NCI-H1417 treated with DMSO at 0.1 percent for 48 hours (cell line): ENCODE results near the gene GALNS.
"Not testable (repeated sequence)": the region's sequence is repeated elsewhere in the genome, so short reads cannot be mapped to it uniquely, and the experiment has no call there.

ENCODE experiments used
- DNase-seq: peaks from one replicate; lab custom pipeline; 2025; lab: John Stamatoyannopoulos, UW

Gene GALNS

GRCh38 chr16:88783391-88784073 lies 73.2 kb downstream of the GALNS start:
- no peak for DNase-seq

- no peak for DNase-seq
Measured at GRCh38 chr16:88782454-88783390, 74.0 kb downstream of the GALNS start.

GRCh38 chr16:88781140-88782077 lies 75.3 kb downstream of the GALNS start:
- no peak for DNase-seq

- DNase-seq: no peak
Measured at GRCh38 chr16:88780142-88781062, 76.3 kb downstream of the GALNS start.

- DNase-seq: no peak
Measured at GRCh38 chr16:88779406-88780141, 77.2 kb downstream of the GALNS start.

GRCh38 chr16:88778541-88779065 lies 78.1 kb downstream of the GALNS start:
- DNase-seq: no peak

GRCh38 chr16:88778271-88778525 lies 78.5 kb downstream of the GALNS start:
- DNase-seq: no peak

GRCh38 chr16:88777471-88778270 lies 79.1 kb downstream of the GALNS start:
- DNase-seq: no peak

GRCh38 chr16:88775825-88776224 lies 80.9 kb downstream of the GALNS start:
- DNase-seq: no peak

- DNase-seq: no peak
Measured at GRCh38 chr16:88774544-88775393, 82.0 kb downstream of the GALNS start.

GRCh38 chr16:88773812-88774291 lies 82.9 kb downstream of the GALNS start:
- DNase-seq: no peak

GRCh38 chr16:88772871-88773811 lies 83.6 kb downstream of the GALNS start:
- no peak for DNase-seq

- DNase-seq: not testable (repeated sequence)
Measured at GRCh38 chr16:88771781-88772180, 85.0 kb downstream of the GALNS start.

- no peak for DNase-seq
Measured at GRCh38 chr16:88771294-88771772, 85.4 kb downstream of the GALNS start.

GRCh38 chr16:88770461-88771293 lies 86.1 kb downstream of the GALNS start:
- no peak for DNase-seq
